ENCODE results near the gene UNC5A.

UNC5A gene

DNA sequence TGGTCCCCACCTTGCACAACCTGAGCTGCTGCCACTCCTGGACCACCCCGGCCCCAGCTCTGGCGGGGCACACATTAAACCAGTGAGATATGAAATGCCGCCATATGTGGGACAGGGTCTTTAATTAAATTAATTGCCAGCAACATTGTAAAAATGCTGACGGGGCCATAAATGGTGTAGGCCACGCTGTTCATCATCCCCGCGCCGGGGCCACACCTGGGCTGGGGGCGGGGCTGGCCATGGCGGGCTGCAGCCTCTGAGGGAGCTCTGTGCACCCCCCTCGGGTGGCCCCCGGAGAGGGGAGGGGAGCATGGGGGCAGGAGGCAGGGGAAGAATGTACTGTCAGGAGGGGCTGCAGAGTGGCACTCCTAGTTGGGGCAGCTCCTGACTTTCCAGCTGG lies 41.0 kb downstream of the UNC5A start:
- Histone ChIP-seq H3K36me3 (ENCODE audit: control insufficient read depth, insufficient read depth, low read length) (no peaks in the 10 kb centered on the region), H3K4me3 (replicated peaks; ENCODE audit: low read depth, low read length) (no peak overlapping the region), H3K27me3 (replicated peaks; ENCODE audit: control insufficient read depth, insufficient read depth, low read length) (no peaks in the 10 kb centered on the region; the same call in 1 of the 2 replicates)
- no peak for TF ChIP-seq CTCF (IDR thresholded peaks at IDR 0.05; ENCODE audit: insufficient read depth, low read length, poor library complexity, severe bottlenecking)
- DNase-seq (ENCODE audit: extremely low read depth, insufficient read length) = no peak

GRCh38 chr5:176851871-176852658 lies 41.7 kb downstream of the UNC5A start:
- H3K36me3 ChIP-seq (ENCODE audit: control insufficient read depth, insufficient read depth, low read length) = no peaks in the 10 kb centered on the region
- H3K27me3 ChIP-seq (replicated peaks; ENCODE audit: control insufficient read depth, insufficient read depth, low read length) = no peaks in the 10 kb centered on the region; the same call in 1 of the 2 replicates
- DNase-seq (ENCODE audit: extremely low read depth, insufficient read length) = no peak
- no peak overlapping the region for H3K4me3 ChIP-seq (replicated peaks; ENCODE audit: low read depth, low read length)
- no peak for TF ChIP-seq CTCF (IDR thresholded peaks at IDR 0.05; ENCODE audit: insufficient read depth, low read length, poor library complexity, severe bottlenecking)

DNA sequence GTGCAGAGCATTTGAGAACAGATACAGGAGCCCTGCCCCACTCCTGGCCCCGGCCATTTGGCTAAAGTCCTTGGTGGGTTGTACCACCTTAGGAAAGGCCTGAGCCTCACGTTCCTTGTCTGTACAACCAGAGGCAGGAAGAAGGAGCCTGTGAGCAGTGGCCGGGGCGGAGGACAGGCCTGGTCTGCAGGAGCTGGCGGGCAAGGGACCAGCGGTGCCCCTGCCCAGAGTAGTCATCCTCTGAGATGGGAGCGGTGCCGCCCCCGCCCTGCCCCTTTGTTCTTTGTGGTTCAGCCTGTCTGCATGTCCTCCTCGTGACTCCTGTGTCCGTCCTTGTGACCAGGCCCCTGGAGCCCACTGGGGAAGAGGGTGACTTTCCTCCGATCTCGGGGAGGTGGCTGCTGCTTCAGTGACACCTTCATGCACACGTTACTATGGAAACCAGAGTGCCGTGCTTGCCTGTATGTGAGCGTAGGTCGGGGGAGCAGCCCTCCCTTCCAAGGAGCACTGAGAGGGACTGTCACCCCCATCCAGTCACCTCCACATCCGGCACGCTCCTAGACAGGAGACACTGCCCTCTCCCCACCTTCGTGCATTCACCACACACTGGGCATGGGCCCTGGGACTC lies 42.9 kb downstream of the UNC5A start:
- H3K36me3 ChIP-seq (ENCODE audit: control insufficient read depth, insufficient read depth, low read length) = no peaks in the 10 kb centered on the region
- H3K27me3 ChIP-seq (replicated peaks; ENCODE audit: control insufficient read depth, insufficient read depth, low read length) = no peaks in the 10 kb centered on the region; the same call in 1 of the 2 replicates
- TF ChIP-seq CTCF (IDR thresholded peaks at IDR 0.05; ENCODE audit: insufficient read depth, low read length, poor library complexity, severe bottlenecking) = no peak
- H3K4me3 ChIP-seq (replicated peaks; ENCODE audit: low read depth, low read length) = no peak overlapping the region
- no peak for DNase-seq (ENCODE audit: extremely low read depth, insufficient read length)

DNA sequence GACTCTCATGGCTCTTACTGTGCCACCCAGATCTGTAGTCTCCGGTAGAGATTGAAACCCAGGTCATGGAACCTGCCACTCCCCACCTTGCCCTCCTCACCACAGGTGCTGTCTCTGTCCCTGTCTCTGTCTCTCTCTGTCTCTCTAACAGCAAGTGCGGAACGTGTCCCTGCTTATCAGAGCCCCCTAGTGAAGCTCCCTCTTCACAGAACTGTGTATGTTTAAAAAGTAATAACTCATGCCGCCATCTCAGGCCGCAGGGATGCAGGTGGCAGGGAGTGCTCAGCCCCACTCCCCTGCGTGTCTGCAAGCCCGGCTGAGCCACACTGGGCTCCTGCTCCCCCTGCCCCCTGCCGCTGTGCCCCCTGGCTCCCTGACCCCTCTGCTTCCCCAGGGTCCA lies 43.8 kb downstream of the UNC5A start:
- Histone ChIP-seq H3K36me3 (ENCODE audit: control insufficient read depth, insufficient read depth, low read length) (no peaks in the 10 kb centered on the region), H3K4me3 (replicated peaks; ENCODE audit: low read depth, low read length) (no peak overlapping the region), H3K27me3 (replicated peaks; ENCODE audit: control insufficient read depth, insufficient read depth, low read length) (no peaks in the 10 kb centered on the region; the same call in 1 of the 2 replicates)
- TF ChIP-seq CTCF (IDR thresholded peaks at IDR 0.05; ENCODE audit: insufficient read depth, low read length, poor library complexity, severe bottlenecking) = no peak
- no peak for DNase-seq (ENCODE audit: extremely low read depth, insufficient read length)

- no peak for TF ChIP-seq CTCF (IDR thresholded peaks at IDR 0.05; ENCODE audit: insufficient read depth, low read length, poor library complexity, severe bottlenecking)
- Histone ChIP-seq H3K27me3 (replicated peaks; ENCODE audit: control insufficient read depth, insufficient read depth, low read length) (no peaks in the 10 kb centered on the region; the same call in 1 of the 2 replicates), H3K36me3 (ENCODE audit: control insufficient read depth, insufficient read depth, low read length) (no peaks in the 10 kb centered on the region), H3K4me3 (replicated peaks; ENCODE audit: low read depth, low read length) (no peak overlapping the region)
- DNase-seq (ENCODE audit: extremely low read depth, insufficient read length) = no peak
These were observed 45.2 kb downstream of the UNC5A start for GRCh38 chr5:176855598-176855997.

Measured in GM06990 (cell line).